HCT116 (cell line): ENCODE data around the gene NAALADL2. TPM values are rescaled to one million over a fixed set of nuclear protein-coding genes. Genes with fewer than 3 reads are reported as not detected.
"Not testable (repeated sequence)": the region's sequence is repeated elsewhere in the genome, so short reads cannot be mapped to it uniquely, and the experiment has no call there.

Source experiments
- ATAC-seq: fragments of 200-7000 bp; cut with Tn5 transposase; 2 replicates; pipeline ENCODE4 v1.9.1; 2020; ENCODE audit warnings: mild to moderate bottlenecking, moderate library complexity
- BruUV-seq: library from RNA; stranded (reverse); fragments of 400-500 nt; replicated peaks from 2 replicates; lab custom pipeline; 2021; lab: Mats Ljungman, UMichigan
- CTCF ChIA-PET: fragments of 300-600 bp; sonication (Branson Sonifier 250); formaldehyde crosslinking; loops from one replicate; lab custom pipeline; 2021; ENCODE audit warnings: antibody characterized with exemption; lab: Charles Lee
- POLR2A ChIA-PET: fragments of 300-600, 350-600 bp; sonication (Branson Sonifier 250); formaldehyde crosslinking; loops from one replicate; lab custom pipeline; 2021; ENCODE audit warnings: antibody characterized with exemption; lab: Charles Lee
- RAD21 ChIA-PET, 2 experiments: fragments of 300-600 bp; sonication (Branson Sonifier 250); formaldehyde crosslinking; loops; one replicate each; lab custom pipeline; 2023; ENCODE audit warnings: low total read pairs in 2 of 2; ENCODE audit not compliant: uncharacterized antibody in 2 of 2, unreplicated experiment in 2 of 2, low non-redundant PET in 1 of 2; lab: Charles Lee
- DNase-seq: peaks from one replicate; pipeline ENCODE4 v3.0.0-alpha.2; 2010; ENCODE audit warnings: low read depth, low spot score
- H2AFZ ChIP-seq: fragments of 200-600 bp; shearing (Covaris generic), sonication (generic); 2 replicates; pipeline ENCODE4 v1.6.1; 2017; ENCODE audit warnings: low read depth, mixed run types, mixed read lengths, antibody characterized with exemption, low read length; ENCODE audit not compliant: poor library complexity, severe bottlenecking
- H3K27ac ChIP-seq: 2 replicates; pipeline ENCODE4 v1.5.1; 2012; ENCODE audit warnings: low read depth, low read length
- H3K27me3 ChIP-seq: fragments of 200-600 bp; sonication (generic); 2 replicates; pipeline ENCODE4 v1.6.1; 2016; ENCODE audit warnings: mixed run types, low read length, mixed read lengths; ENCODE audit not compliant: insufficient read depth
- H3K36me3 ChIP-seq, 2 experiments: fragments of 200-500 bp in 1 of 2; fragments of 200-600 bp in 1 of 2; sonication (Bioruptor generic) in 1 of 2; sonication (generic) in 1 of 2; 2 replicates each; pipeline versions ENCODE4 v1.5.1 to v1.6.1; 2014 to 2016; ENCODE audit warnings: low read length in 2 of 2, inconsistent platforms in 1 of 2, mixed read lengths in 1 of 2, mixed run types in 1 of 2; ENCODE audit not compliant: insufficient read depth in 2 of 2, control insufficient read depth in 1 of 2
- H3K4me1 ChIP-seq, 2 experiments: fragments of 200-600 bp in 1 of 2; sonication (generic) in 1 of 2; 2 replicates each; pipeline versions ENCODE4 v1.5.1 to v1.6.1; 2012 to 2017; ENCODE audit warnings: low read length in 2 of 2, inconsistent platforms in 1 of 2, mild to moderate bottlenecking in 1 of 2, mixed read lengths in 1 of 2, mixed run types in 1 of 2, moderate library complexity in 1 of 2; ENCODE audit not compliant: insufficient read depth in 2 of 2, control insufficient read depth in 1 of 2
- H3K4me2 ChIP-seq: fragments of 200-600 bp; sonication (generic); 2 replicates; pipeline ENCODE4 v1.6.1; 2017; ENCODE audit warnings: mixed run types, low read length, mixed read lengths
- H3K4me3 ChIP-seq, 2 experiments: fragments of 200-600 bp in 1 of 2; sonication (generic) in 1 of 2; replicated peaks in 1 of 2; 2 replicates each; pipeline ENCODE4 v1.5.1; 2011 to 2016; ENCODE audit warnings: low read length in 2 of 2, control low read depth in 1 of 2, low read depth in 1 of 2, mild to moderate bottlenecking in 1 of 2, mixed read lengths in 1 of 2, mixed run types in 1 of 2
- H3K79me2 ChIP-seq: fragments of 200-600 bp; sonication (generic); 2 replicates; pipeline ENCODE4 v1.6.1; 2017; ENCODE audit warnings: mild to moderate bottlenecking, mixed run types, low read length, moderate library complexity, mixed read lengths; ENCODE audit not compliant: insufficient read depth
- H3K9ac ChIP-seq: fragments of 200-600 bp; sonication (generic); 2 replicates; pipeline ENCODE4 v1.6.1; 2016; ENCODE audit warnings: low read length, mixed read lengths
- H3K9me2 ChIP-seq: fragments of 200-600 bp; sonication (generic), shearing (Covaris generic); 2 replicates; pipeline ENCODE4 v1.6.1; 2017; ENCODE audit warnings: mixed run types, mild to moderate bottlenecking, moderate library complexity; ENCODE audit not compliant: insufficient read depth
- H3K9me3 ChIP-seq, 2 experiments: fragments of 200-500 bp in 1 of 2; fragments of 200-600 bp in 1 of 2; sonication (Bioruptor generic) in 1 of 2; sonication (generic) in 1 of 2; 2 replicates each; pipeline ENCODE4 v1.6.1; 2014 to 2017; ENCODE audit warnings: low read length in 2 of 2, mixed read lengths in 2 of 2, inconsistent platforms in 1 of 2, low read depth in 1 of 2, mild to moderate bottlenecking in 1 of 2, mixed run types in 1 of 2, moderate library complexity in 1 of 2; ENCODE audit not compliant: control insufficient read depth in 1 of 2, insufficient read depth in 1 of 2
- H4K20me1 ChIP-seq: fragments of 200-600 bp; sonication (generic), shearing (Covaris generic); 2 replicates; pipeline ENCODE4 v1.6.1; 2017; ENCODE audit warnings: mixed run types, mild to moderate bottlenecking, moderate library complexity; ENCODE audit not compliant: insufficient read depth
- CEBPB ChIP-seq: IDR thresholded peaks from 2 replicates; pipeline ENCODE4 v1.6.1; 2012; ENCODE audit warnings: low read depth
- FOSL1 ChIP-seq: IDR thresholded peaks from 2 replicates; pipeline ENCODE4 v1.6.1; 2012; ENCODE audit warnings: low read depth
- SP1 ChIP-seq: IDR thresholded peaks from 2 replicates; pipeline ENCODE4 v1.6.1; 2012; ENCODE audit warnings: low read depth
- YY1 ChIP-seq: IDR thresholded peaks from 2 replicates; pipeline ENCODE4 v1.6.1; 2011; ENCODE audit warnings: low read length, low read depth, moderate library complexity, mild to moderate bottlenecking; ENCODE audit not compliant: insufficient replicate concordance; ENCODE audit errors: extremely low read depth
- ZBTB33 ChIP-seq: IDR thresholded peaks from 2 replicates; pipeline ENCODE4 v1.6.1; 2011; ENCODE audit warnings: mild to moderate bottlenecking, low read length, moderate library complexity; ENCODE audit not compliant: insufficient replicate concordance; ENCODE audit errors: extremely low read depth
- intact Hi-C: fragments of 100-400 bp; cut with micrococcal nuclease; formaldehyde crosslinking; loops from 2 replicates; pipeline ENCODE4 v1.10.0; 2022
- total RNA-seq: library from RNA; stranded (reverse); gene quantifications from one replicate; pipeline ENCODE4 v1.2.1, GENCODE V29; 2021; ENCODE audit not compliant: unreplicated experiment
- TF ChIP-seq, protein P1 (sequence below): IDR thresholded peaks from 2 replicates; pipeline ENCODE4 v1.6.1; 2012

The NAALADL2 gene
- total RNA-seq, 1 experiment from 2014 or later: 2.9 TPM

GRCh38 chr3:175132706-175133105 lies 273.6 kb downstream of the NAALADL2 start:
- H2AFZ ChIP-seq, H3K4me3 ChIP-seq, intact Hi-C loops, DNase-seq, H3K9me3 ChIP-seq, H3K27ac ChIP-seq, RAD21 ChIA-PET, POLR2A ChIA-PET, CTCF ChIA-PET, ATAC-seq, H3K9ac ChIP-seq, H3K36me3 ChIP-seq, H3K79me2 ChIP-seq, H3K27me3 ChIP-seq, H3K4me2 ChIP-seq, H4K20me1 ChIP-seq, BruUV-seq, H3K9me2 ChIP-seq, H3K4me1 ChIP-seq: not testable (repeated sequence)

- no peak for ATAC-seq
Measured at GRCh38 chr3:175144368-175144767, 285.2 kb downstream of the NAALADL2 start.

More at GRCh38 chr3:175144368-175144767, 285.2 kb downstream of the NAALADL2 start:
- no TSS peak for BruUV-seq
- Histone ChIP-seq H2AFZ (peak overlapping the region; percentile 81), H3K27ac (no peak overlapping the region), H3K4me1 (peaks cover 0 to 4% of the 10 kb centered on the region in 2 experiments; a peak in 1 of 4 replicates), H3K79me2 (no peaks in the 10 kb centered on the region), H3K9ac (no peak overlapping the region), H3K9me3 (no peaks in the 10 kb centered on the region; a peak in 1 of 4 replicates), H3K9me2 (no peaks in the 10 kb centered on the region), H3K27me3 (no peaks in the 10 kb centered on the region), H3K4me2 (no peak overlapping the region), H3K36me3 (no peaks in the 10 kb centered on the region), H3K4me3 (no peak overlapping the region), H4K20me1 (no peaks in the 10 kb centered on the region)
- ChIA-PET RAD21 (no interaction called here), CTCF (no interaction called here), POLR2A (no interaction called here)
- DNase-seq: no peak
- TF ChIP-seq CEBPB (peak; percentile 81), FOSL1 (no peak), YY1 (no peak), ZBTB33 (no peak), SP1 (no peak)
- TF ChIP-seq, protein P1, sequence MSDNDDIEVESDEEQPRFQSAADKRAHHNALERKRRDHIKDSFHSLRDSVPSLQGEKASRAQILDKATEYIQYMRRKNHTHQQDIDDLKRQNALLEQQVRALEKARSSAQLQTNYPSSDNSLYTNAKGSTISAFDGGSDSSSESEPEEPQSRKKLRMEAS: no peak
- intact Hi-C loops: no loop called here
